AG04450 (cell line): Measurements from ENCODE around the gene ADIPOR2. TPM values are rescaled to one million over a fixed set of nuclear protein-coding genes. Genes with fewer than 3 reads are reported as not detected.

Experiments
- CTCF ChIA-PET: fragments of 300-600, 350-600 bp; formaldehyde crosslinking; extraction: SDS; loops from one replicate; lab custom pipeline; 2022; ENCODE audit warnings: antibody characterized with exemption, inconsistent platforms; lab: Charles Lee
- POLR2A ChIA-PET: fragments of 350-600 bp; formaldehyde crosslinking; extraction: SDS; loops from one replicate; lab custom pipeline; 2021; ENCODE audit warnings: antibody characterized with exemption, inconsistent platforms; lab: Yijun Ruan, JAX
- DNase-seq: peaks from one replicate; pipeline ENCODE4 v3.0.0-alpha.2; 2011; ENCODE audit warnings: low read depth, low spot score
- H3K27ac ChIP-seq: one replicate; pipeline ENCODE4 v1.5.1; 2012; ENCODE audit warnings: low read depth, low read length, control low read depth
- H3K27me3 ChIP-seq: one replicate; pipeline ENCODE4 v1.6.0; 2012; ENCODE audit warnings: low read length; ENCODE audit not compliant: control insufficient read depth, insufficient read depth
- H3K4me3 ChIP-seq: 2 replicates; pipeline ENCODE4 v1.5.1; 2011; ENCODE audit warnings: mild to moderate bottlenecking, low read depth, low read length, control low read depth
- H3K9me3 ChIP-seq: 2 replicates; pipeline ENCODE4 v1.5.1; 2012; ENCODE audit warnings: low read length; ENCODE audit not compliant: control insufficient read depth, insufficient read depth
- CTCF ChIP-seq: IDR thresholded peaks from 2 replicates; pipeline ENCODE4 v1.5.1; 2011; ENCODE audit warnings: low read depth, low read length, control low read depth, inconsistent platforms
- polyA plus RNA-seq: library from polyadenylated mRNA; depleted of rRNA; stranded (reverse); fragments of >200 nt; gene quantifications from 2 replicates; pipeline ENCODE4 v1.2.3, GENCODE V29; 2011

Gene ADIPOR2
- polyA plus RNA-seq, 1 experiment, result 39.5 TPM

GRCh38 chr12:1720494-1720893 is 29.6 kb downstream of the ADIPOR2 start:
- DNase-seq, result no peak
- ChIA-PET CTCF (no interaction called here), POLR2A (no interaction called here)
- no peak overlapping the region for H3K4me3 ChIP-seq
- no peak overlapping the region for H3K27ac ChIP-seq
- no peaks in the 10 kb centered on the region for H3K27me3 ChIP-seq
- H3K9me3 ChIP-seq, result peaks cover under 1% of the 10 kb centered on the region; the same call in 1 of the 2 replicates
- no peak for TF ChIP-seq CTCF

GRCh38 chr12:1723721-1724120 is 32.9 kb downstream of the ADIPOR2 start:
- DNase-seq, result no peak
- ChIA-PET CTCF (interaction anchor here (1.1 kb wide), 1 partner anchor 216 kb away, joined by 3 read pairs; no protein-coding TSS in a partner anchor), POLR2A (no interaction called here)
- TF ChIP-seq CTCF, result no peak
- H3K27ac ChIP-seq, result no peak overlapping the region
- H3K27me3 ChIP-seq, result no peaks in the 10 kb centered on the region
- no peak overlapping the region for H3K4me3 ChIP-seq
- no peaks in the 10 kb centered on the region for H3K9me3 ChIP-seq

- DNase-seq, result no peak
- H3K4me3 ChIP-seq, result no peak overlapping the region
- no peak for TF ChIP-seq CTCF
- H3K27me3 ChIP-seq, result no peaks in the 10 kb centered on the region
- no peaks in the 10 kb centered on the region for H3K9me3 ChIP-seq
- ChIA-PET POLR2A (no interaction called here), CTCF (no interaction called here)
- H3K27ac ChIP-seq, result no peak overlapping the region
These were observed 33.4 kb downstream of the ADIPOR2 start for GRCh38 chr12:1724250-1724649.

- TF ChIP-seq CTCF, result no peak
- no peak for DNase-seq
- H3K9me3 ChIP-seq, result no peaks in the 10 kb centered on the region
- H3K27me3 ChIP-seq, result no peaks in the 10 kb centered on the region
- H3K27ac ChIP-seq, result no peak overlapping the region
- CTCF ChIA-PET, result no interaction called here
- POLR2A ChIA-PET, result no interaction called here
- no peak overlapping the region for H3K4me3 ChIP-seq
These were observed 35.9 kb downstream of the ADIPOR2 start for GRCh38 chr12:1726753-1727152.

- DNase-seq, result no peak
- Histone ChIP-seq H3K27me3 (no peaks in the 10 kb centered on the region), H3K9me3 (no peaks in the 10 kb centered on the region), H3K4me3 (no peak overlapping the region), H3K27ac (no peak overlapping the region)
- TF ChIP-seq CTCF, result no peak
- ChIA-PET CTCF (interaction anchor here (0.6 to 0.7 kb wide), 2 partner anchors 29 to 51 kb away, joined by 3 to 5 read pairs; no protein-coding TSS in a partner anchor), POLR2A (no interaction called here)
These were observed 38.0 kb downstream of the ADIPOR2 start for GRCh38 chr12:1728824-1729223.
